Femur (tissue), 1 donor: Measurements from ENCODE around the gene GIPC3.

Experiments
- DNase-seq: peaks from one replicate; pipeline ENCODE4 v3.0.0-alpha.2; 2017

The GIPC3 gene

DNA sequence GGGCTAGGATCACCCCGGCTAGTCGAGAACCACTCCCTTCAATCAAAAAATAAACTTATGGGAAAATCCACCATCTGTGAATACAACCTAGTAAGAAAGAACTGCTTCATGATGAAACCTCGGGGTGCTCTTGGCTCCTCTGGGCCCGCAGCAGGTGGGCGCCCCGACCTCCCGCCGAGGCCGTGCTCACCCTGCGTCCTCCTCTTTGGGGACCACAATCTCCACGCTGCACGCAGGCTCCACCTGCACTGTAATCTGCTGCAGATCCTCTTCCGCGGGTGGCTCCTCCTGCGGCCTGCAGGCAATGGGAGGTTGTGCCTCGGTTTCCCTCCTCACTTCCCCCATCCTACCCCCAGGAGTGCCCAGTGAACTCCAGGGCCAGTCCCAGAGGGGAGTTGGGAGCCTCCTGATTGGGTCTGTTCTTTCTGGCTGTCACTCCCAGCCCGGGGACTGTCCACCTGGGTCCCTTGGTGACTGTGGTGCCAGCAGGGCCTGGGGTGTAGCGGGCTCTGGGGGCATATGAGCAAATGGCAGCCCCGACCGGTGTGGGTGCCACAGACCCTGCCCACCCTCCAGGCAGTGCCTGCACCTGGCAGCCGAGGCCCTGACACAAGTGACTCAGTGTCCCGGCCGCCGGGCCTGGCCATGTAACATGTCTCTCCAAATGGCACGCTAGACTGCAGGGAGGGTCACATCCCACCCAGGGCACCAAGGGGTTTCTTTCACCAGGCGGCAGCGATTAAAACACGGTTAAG, 56.4 kb downstream of the GIPC3 start:
- DNase-seq: no peak

GRCh38 chr19:3642296-3642695, 57.0 kb downstream of the GIPC3 start:
- no peak for DNase-seq
